DND-41 (cell line): ENCODE measurements around the gene NADK2.

Experiments
- ATAC-seq: fragments of 200-7000 bp; cut with Tn5 transposase; 3 replicates; pipeline ENCODE4 v1.9.1; 2021; ENCODE audit warnings: low read depth; ENCODE audit not compliant: insufficient read depth
- DNase-seq: peaks from one replicate; pipeline ENCODE4 v3.0.0-alpha.2; 2020
- H2AFZ ChIP-seq: 2 replicates; pipeline ENCODE4 v1.6.0; 2012; ENCODE audit warnings: low read depth, low read length
- H3K27ac ChIP-seq: 2 replicates; pipeline ENCODE4 v1.5.1; 2012; ENCODE audit warnings: low read length, inconsistent platforms
- H3K27me3 ChIP-seq: fragments of 200-600 bp; sonication (generic); 2 replicates; pipeline ENCODE4 v1.6.0; 2012; ENCODE audit warnings: low read length, mild to moderate bottlenecking, inconsistent platforms; ENCODE audit not compliant: insufficient read depth, poor library complexity
- H3K36me3 ChIP-seq: 2 replicates; pipeline ENCODE4 v1.5.1; 2012; ENCODE audit warnings: low read length, inconsistent platforms; ENCODE audit not compliant: insufficient read depth
- H3K4me1 ChIP-seq: 2 replicates; pipeline ENCODE4 v1.5.1; 2012; ENCODE audit warnings: mild to moderate bottlenecking, low read length; ENCODE audit not compliant: insufficient read depth
- H3K4me2 ChIP-seq: 2 replicates; pipeline ENCODE4 v1.6.0; 2012; ENCODE audit warnings: mild to moderate bottlenecking, moderate library complexity, low read length, inconsistent platforms; ENCODE audit not compliant: insufficient read depth
- H3K4me3 ChIP-seq, 2 experiments: fragments of 200-600 bp in 1 of 2; shearing (Covaris generic) in 1 of 2; 2 replicates each; pipeline ENCODE4 v1.5.1; 2012 to 2016; ENCODE audit warnings: inconsistent platforms in 2 of 2, low read length in 2 of 2, mild to moderate bottlenecking in 2 of 2, low read depth in 1 of 2, moderate library complexity in 1 of 2
- H3K79me2 ChIP-seq: 2 replicates; pipeline ENCODE4 v1.6.0; 2012; ENCODE audit warnings: low read length, inconsistent platforms; ENCODE audit not compliant: insufficient read depth
- H3K9ac ChIP-seq: 2 replicates; pipeline ENCODE4 v1.6.0; 2012; ENCODE audit warnings: low read depth, mild to moderate bottlenecking, inconsistent platforms, low read length, moderate library complexity
- H3K9me3 ChIP-seq: 2 replicates; pipeline ENCODE4 v1.5.1; 2012; ENCODE audit warnings: low read length, moderate library complexity, mild to moderate bottlenecking, inconsistent platforms; ENCODE audit not compliant: insufficient read depth, severe bottlenecking
- H4K20me1 ChIP-seq: 2 replicates; pipeline ENCODE4 v1.6.0; 2012; ENCODE audit warnings: low read length; ENCODE audit not compliant: insufficient read depth
- EZH2 ChIP-seq: IDR thresholded peaks from 3 replicates; pipeline ENCODE4 v1.6.1; 2012; ENCODE audit warnings: borderline replicate concordance, low read depth, mild to moderate bottlenecking, moderate library complexity, low read length, inconsistent platforms; ENCODE audit not compliant: severe bottlenecking
- TF ChIP-seq, protein P1 (sequence below): IDR thresholded peaks from 2 replicates; pipeline ENCODE4 v1.5.1; 2012; ENCODE audit warnings: borderline replicate concordance, low read length, moderate library complexity, mild to moderate bottlenecking; ENCODE audit not compliant: poor library complexity, severe bottlenecking; ENCODE audit errors: extremely low read depth

Gene NADK2

GRCh38 chr5:36174119-36174518 lies 67.6 kb downstream of the NADK2 start:
- Histone ChIP-seq H3K79me2 (peaks cover 9% of the 10 kb centered on the region), H3K9me3 (no peaks in the 10 kb centered on the region), H3K4me2 (no peak overlapping the region), H2AFZ (no peak overlapping the region), H3K9ac (no peak overlapping the region), H4K20me1 (no peaks in the 10 kb centered on the region), H3K4me1 (no peaks in the 10 kb centered on the region), H3K4me3 (no peak overlapping the region), H3K36me3 (peaks cover 96% of the 10 kb centered on the region), H3K27me3 (no peaks in the 10 kb centered on the region), H3K27ac (no peak overlapping the region)
- ATAC-seq (no peak), DNase-seq (no peak)
- TF ChIP-seq, protein P1, sequence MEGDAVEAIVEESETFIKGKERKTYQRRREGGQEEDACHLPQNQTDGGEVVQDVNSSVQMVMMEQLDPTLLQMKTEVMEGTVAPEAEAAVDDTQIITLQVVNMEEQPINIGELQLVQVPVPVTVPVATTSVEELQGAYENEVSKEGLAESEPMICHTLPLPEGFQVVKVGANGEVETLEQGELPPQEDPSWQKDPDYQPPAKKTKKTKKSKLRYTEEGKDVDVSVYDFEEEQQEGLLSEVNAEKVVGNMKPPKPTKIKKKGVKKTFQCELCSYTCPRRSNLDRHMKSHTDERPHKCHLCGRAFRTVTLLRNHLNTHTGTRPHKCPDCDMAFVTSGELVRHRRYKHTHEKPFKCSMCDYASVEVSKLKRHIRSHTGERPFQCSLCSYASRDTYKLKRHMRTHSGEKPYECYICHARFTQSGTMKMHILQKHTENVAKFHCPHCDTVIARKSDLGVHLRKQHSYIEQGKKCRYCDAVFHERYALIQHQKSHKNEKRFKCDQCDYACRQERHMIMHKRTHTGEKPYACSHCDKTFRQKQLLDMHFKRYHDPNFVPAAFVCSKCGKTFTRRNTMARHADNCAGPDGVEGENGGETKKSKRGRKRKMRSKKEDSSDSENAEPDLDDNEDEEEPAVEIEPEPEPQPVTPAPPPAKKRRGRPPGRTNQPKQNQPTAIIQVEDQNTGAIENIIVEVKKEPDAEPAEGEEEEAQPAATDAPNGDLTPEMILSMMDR = no peak
- no peak for TF ChIP-seq EZH2

DNA sequence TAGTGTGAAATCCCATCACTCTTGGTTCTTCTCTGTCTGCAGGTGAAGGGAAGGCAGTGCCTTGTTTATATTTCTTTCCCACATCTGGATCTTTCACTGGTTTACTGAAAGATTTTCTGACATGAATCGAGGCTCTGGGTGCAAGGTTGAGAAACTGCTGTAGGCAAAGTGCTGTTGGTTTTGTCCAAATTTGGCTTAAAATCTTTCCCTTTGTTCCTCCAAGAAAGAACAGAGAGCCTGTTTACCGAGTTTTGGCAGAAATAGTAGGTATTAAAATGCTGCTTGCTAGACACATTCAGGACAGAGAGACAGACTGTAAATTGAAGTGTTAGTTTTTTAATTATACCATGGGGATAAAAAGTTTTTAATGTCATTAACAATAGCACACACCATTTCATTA lies 68.3 kb downstream of the NADK2 start:
- TF ChIP-seq, protein P1 = no peak
- TF ChIP-seq EZH2 = no peak
- peaks cover 15% of the 10 kb centered on the region for H3K79me2 ChIP-seq
- ATAC-seq = no peak
- no peak overlapping the region for H3K27ac ChIP-seq
- peaks cover 96% of the 10 kb centered on the region for H3K36me3 ChIP-seq
- no peak overlapping the region for H2AFZ ChIP-seq
- DNase-seq = no peak
- no peak overlapping the region for H3K9ac ChIP-seq
- H3K4me1 ChIP-seq = no peaks in the 10 kb centered on the region
- no peak overlapping the region for H3K4me2 ChIP-seq
- H3K4me3 ChIP-seq = no peak overlapping the region
- H4K20me1 ChIP-seq = peaks cover 3% of the 10 kb centered on the region; the same call in 1 of the 2 replicates
- no peaks in the 10 kb centered on the region for H3K27me3 ChIP-seq
- no peaks in the 10 kb centered on the region for H3K9me3 ChIP-seq

- H4K20me1 ChIP-seq = peaks cover 7% of the 10 kb centered on the region; the same call in 1 of the 2 replicates
- TF ChIP-seq, protein P1 = no peak
Observed at GRCh38 chr5:36172599-36172998, 69.1 kb downstream of the NADK2 start.

More at GRCh38 chr5:36172599-36172998, 69.1 kb downstream of the NADK2 start:
- no peak overlapping the region for H3K4me2 ChIP-seq
- no peak for ATAC-seq
- no peak for DNase-seq
- no peak overlapping the region for H2AFZ ChIP-seq
- H3K27me3 ChIP-seq = no peaks in the 10 kb centered on the region
- H3K9me3 ChIP-seq = no peaks in the 10 kb centered on the region
- H3K36me3 ChIP-seq = peaks cover 96% of the 10 kb centered on the region
- no peak overlapping the region for H3K9ac ChIP-seq
- peaks cover 18% of the 10 kb centered on the region for H3K79me2 ChIP-seq
- H3K27ac ChIP-seq = no peak overlapping the region
- H3K4me3 ChIP-seq = no peak overlapping the region
- no peaks in the 10 kb centered on the region for H3K4me1 ChIP-seq
